ENCODE results near the gene TAF4.

TAF4 gene

GRCh38 chr20:62010551-62011402, 54.9 kb downstream of the TAF4 start:
- peak in 9 of 10 donors; percentile 23 to 93 (median 67) for DNase-seq
- intact Hi-C loops (cut with DNase I), result loop anchor here (1.0 to 5.0 kb wide), 3 partner anchors 112 to 147 kb away; partner anchors contain the start of gene LSM14B

DNA sequence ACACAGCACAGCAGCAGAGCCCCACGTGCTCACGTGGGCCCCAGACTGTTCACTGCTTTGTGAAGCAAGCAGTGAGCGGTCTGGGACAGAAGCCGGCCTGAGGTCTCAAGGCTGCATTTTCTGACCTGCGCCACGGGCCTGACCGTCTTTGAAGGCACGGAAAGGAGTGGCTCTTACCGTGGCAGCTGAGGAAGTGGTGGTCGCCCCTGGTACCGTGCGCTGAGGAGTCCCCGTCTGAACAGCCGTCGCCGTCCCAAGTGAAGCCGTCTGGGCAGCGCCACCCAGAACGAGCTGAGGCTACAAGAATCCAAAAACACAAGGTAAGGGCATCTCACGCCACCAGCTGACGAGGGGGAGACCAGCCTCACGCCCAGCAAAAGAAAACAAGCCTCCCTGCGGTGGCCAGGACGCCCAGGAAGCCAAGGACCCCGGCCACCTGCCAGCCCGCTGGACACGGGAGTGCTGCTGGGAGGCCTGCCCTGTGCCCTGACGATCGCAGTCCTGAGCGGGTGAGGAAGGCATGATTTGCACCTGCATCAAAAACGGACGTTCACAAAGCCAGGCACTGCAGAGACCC, 55.7 kb downstream of the TAF4 start:
- intact Hi-C loops (cut with DNase I), result loop anchor here (5.0 kb wide), 2 partner anchors 112 to 147 kb away; partner anchors contain the start of gene LSM14B
- DNase-seq, result peak in 2 of 10 donors; percentile 65 to 76

- intact Hi-C loops (cut with DNase I), result no loop called here
- no peak for DNase-seq
Measured at GRCh38 chr20:62009322-62009721, 56.4 kb downstream of the TAF4 start.

GRCh38 chr20:62008643-62009183, 57.0 kb downstream of the TAF4 start:
- intact Hi-C loops (cut with DNase I), result no loop called here

DNA sequence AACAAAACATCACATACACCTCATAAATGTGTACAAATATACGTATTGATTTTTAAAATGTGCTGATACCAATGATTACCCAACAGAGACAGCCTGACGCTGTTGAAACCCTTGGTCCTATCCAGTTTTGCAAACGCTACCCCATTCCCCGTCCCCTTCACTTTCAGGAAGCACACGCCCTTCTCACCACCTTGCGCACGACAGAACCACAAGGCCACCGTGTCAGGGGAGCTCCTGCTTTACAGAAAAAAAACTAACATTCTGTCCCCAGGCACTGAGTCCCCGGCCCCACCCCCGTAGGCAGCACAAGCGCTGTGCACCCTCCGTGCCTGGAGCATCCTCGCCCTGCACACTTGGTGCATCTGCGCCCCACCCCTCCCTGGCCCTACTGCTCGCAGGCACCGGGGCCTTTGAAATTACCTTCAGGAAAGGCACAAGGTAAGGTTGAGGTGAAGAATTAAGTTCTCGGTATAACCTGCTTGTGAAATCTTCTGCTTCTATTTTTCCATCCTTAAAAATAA, 58.5 kb downstream of the TAF4 start:
- intact Hi-C loops (cut with DNase I), result no loop called here
- DNase-seq, result peak in 1 of 10 donors; percentile 61

More at GRCh38 chr20:62008643-62009183, 57.0 kb downstream of the TAF4 start:
- peak in 1 of 10 donors; percentile 25 for DNase-seq

GRCh38 chr20:62006482-62006881, 59.2 kb downstream of the TAF4 start:
- DNase-seq, result peak in 1 of 10 donors; percentile 67
- intact Hi-C loops (cut with DNase I), result no loop called here

GRCh38 chr20:62004614-62005013, 61.1 kb downstream of the TAF4 start:
- intact Hi-C loops (cut with DNase I), result no loop called here
- DNase-seq, result peak in 1 of 10 donors; percentile 5

GRCh38 chr20:62003567-62004405, 61.9 kb downstream of the TAF4 start:
- intact Hi-C loops (cut with DNase I), result no loop called here
- DNase-seq, result peak in 2 of 10 donors; percentile 60 to 65

GRCh38 chr20:62002882-62003480, 62.7 kb downstream of the TAF4 start:
- peak in 2 of 10 donors; percentile 51 to 57 for DNase-seq
- intact Hi-C loops (cut with DNase I), result no loop called here

- DNase-seq, result peak in 2 of 10 donors; percentile 54 to 76
- intact Hi-C loops (cut with DNase I), result no loop called here
Measured at GRCh38 chr20:62001178-62001715, 64.4 kb downstream of the TAF4 start.

DNA sequence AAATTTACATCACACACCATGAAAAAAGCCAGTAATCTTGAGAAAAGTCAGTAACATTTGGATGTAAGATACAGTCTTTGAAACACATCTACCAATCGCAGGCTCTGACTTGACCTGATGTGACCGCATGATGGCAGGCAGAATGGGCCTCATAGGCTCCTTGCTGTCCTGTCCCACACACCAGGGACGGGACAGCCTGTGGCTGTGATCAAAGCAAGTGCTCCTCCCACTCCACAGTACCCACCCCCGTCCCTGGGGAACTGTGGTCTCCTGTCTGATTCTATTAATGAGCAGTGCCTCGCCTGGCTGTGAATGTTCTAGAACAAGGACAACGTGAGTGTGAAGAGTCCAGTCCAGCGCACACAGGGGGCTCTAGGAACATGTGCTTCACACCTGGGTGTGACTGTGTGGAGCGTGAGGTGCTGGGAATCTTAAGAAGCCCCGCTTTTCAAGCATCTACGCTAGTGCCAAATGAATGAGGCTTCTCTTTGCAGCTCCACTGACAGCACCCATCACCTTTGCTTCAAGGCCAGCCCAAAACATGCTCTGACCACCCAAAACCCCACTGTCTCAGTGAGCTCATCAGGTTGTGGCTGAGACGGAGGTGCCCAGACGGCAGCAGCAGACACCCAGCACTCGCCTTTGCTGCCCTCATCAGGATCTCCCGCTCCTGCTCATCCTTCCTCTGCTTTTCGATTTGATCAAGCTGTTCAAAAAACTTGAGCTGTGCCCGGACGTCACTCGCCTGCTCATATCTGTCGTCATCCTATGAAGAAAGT, 67.1 kb downstream of the TAF4 start:
- DNase-seq, result peak in 3 of 10 donors; percentile 27 to 61 (median 59)
- intact Hi-C loops (cut with DNase I), result no loop called here

GRCh38 chr20:61997891-61998290, 67.8 kb downstream of the TAF4 start:
- intact Hi-C loops (cut with DNase I), result no loop called here

GRCh38 chr20:61997372-61997771, 68.3 kb downstream of the TAF4 start:
- DNase-seq, result peak in 2 of 10 donors; percentile 39 to 65
- intact Hi-C loops (cut with DNase I), result no loop called here

More at GRCh38 chr20:61997891-61998290, 67.8 kb downstream of the TAF4 start:
- peak in 1 of 10 donors; percentile 5 for DNase-seq

DNA sequence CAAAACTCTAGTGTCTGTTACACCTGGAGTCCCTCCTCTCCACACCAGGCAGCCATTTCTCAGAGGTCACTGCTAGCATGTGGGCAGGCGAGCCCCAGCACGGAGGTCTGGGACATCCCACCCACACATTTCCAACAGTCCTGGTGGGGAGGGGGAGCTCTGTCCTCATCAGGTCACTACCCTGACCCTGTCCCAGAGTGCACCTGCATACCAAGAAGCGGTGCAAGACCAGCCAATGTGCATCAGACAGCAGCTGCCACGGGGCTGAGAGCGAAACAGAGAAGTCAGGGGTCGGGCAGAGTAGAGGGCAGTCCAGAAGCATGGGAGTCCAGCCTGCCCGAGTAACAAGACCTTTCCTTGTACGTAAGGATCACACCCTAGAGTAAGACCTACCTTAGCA, 71.1 kb downstream of the TAF4 start:
- intact Hi-C loops (cut with DNase I), result no loop called here
- DNase-seq, result peak in 3 of 10 donors; percentile 12 to 78 (median 21)

GRCh38 chr20:61993058-61993457, 72.6 kb downstream of the TAF4 start:
- peak in 3 of 10 donors; percentile 33 to 70 (median 69) for DNase-seq
- intact Hi-C loops (cut with DNase I), result no loop called here

DNA sequence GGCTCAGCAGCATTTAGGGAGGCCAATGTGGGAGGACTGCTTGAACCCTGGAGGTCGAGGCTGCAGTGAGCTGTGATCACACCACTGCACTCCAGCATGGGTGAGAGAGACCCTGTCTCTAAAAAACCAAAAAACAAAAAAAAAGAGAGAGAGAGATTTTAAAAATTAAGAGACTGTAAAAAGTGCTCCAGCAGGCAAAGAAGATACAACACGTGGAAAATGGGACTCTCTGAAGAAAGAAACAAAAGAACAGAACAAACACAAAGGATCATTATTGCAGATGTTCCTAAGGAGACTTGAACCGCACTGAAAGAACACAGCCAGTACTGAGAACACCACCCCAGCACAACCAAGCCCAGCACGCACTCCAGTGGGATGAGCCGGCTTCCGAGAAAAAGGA, 74.2 kb downstream of the TAF4 start:
- intact Hi-C loops (cut with DNase I), result no loop called here
- peak in 1 of 10 donors; percentile 8 for DNase-seq

GRCh38 chr20:61990484-61990883, 75.2 kb downstream of the TAF4 start:
- DNase-seq, result peak in 2 of 10 donors; percentile 19 to 56
- intact Hi-C loops (cut with DNase I), result no loop called here

- DNase-seq, result peak in 2 of 10 donors; percentile 26 to 52
- intact Hi-C loops (cut with DNase I), result no loop called here
Measured at GRCh38 chr20:61989741-61990140, 75.9 kb downstream of the TAF4 start.

Data from posterior cingulate gyrus (tissue), 11 donors.